ENCODE measurements around the gene CACFD1. TPM values are rescaled to one million over a fixed set of nuclear protein-coding genes. Genes with fewer than 3 reads are reported as not detected.

The CACFD1 gene
- total and polyA plus RNA-seq, 2 of the 13 experiments (the other 11 are each of a cell fraction or from before 2014, with no cell fraction given) = 13.8 to 14.6 TPM

DNA sequence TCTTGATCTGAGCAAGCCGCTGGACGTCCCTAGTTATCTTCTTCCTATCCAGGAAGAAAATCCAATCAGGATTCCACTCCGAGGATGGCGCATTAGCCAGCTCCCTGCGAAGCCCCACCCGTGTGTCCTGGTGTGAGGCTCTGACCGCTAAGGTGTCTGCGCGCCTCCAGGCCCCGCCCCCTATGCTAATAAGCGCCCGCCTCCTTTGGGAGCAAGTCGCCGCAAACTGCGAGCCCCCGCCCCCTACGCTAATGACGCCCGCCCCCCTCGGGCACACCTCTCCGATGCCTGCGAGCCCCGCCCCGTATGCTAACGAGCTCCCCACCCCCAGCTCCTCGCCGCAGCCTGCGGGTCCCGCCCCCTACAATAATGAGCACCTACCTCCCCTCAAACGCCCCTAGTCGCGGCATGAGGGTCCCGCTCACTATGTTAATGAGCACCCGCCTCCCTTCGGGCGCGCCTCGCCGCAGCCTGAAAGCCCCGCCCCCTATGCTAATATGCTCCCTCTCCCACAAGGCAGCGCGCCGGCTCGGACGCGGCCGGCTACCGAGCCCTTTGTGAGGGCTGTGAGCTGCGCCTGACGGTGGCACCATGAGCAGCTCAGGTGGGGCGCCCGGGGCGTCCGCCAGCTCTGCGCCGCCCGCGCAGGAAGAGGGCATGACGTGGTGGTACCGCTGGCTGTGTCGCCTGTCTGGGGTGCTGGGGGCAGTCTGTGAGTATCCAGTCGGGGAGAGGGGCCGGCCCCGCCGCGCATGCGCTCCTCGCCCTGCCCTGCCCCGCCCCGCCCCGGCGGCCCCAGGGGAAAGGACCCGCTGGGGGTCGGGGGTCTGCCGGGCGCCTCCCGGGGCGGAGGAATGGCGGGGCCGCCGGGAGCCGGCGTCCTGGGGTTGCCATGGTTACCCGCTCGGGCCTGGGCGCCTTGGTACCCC, at the start of gene CACFD1 (continued):
- TF ChIP-seq ZC3H4 (CRISPR knock-in tag; IDR thresholded peaks at IDR 0.05; ENCODE audit: borderline replicate concordance) (no peak), KAT7 (CRISPR knock-in tag; IDR thresholded peaks at IDR 0.05; ENCODE audit: borderline replicate concordance) (no peak), SMC3 (IDR thresholded peaks at IDR 0.05; ENCODE audit: low read length) (no peak), SRF (IDR thresholded peaks at IDR 0.05; ENCODE audit: low read depth, low read length) (no peak), ZNF382 (CRISPR knock-in tag; IDR thresholded peaks at IDR 0.05; ENCODE audit: borderline replicate concordance) (no peak), SNRNP70 (IDR thresholded peaks at IDR 0.05; ENCODE audit: low read depth, low read length) (no peak), ZNF232 (CRISPR knock-in tag; IDR thresholded peaks at IDR 0.05; ENCODE audit: borderline replicate concordance) (no peak), ZBTB20 (CRISPR knock-in tag; IDR thresholded peaks at IDR 0.05; ENCODE audit: borderline replicate concordance, low read depth) (no peak), GATAD1 (CRISPR knock-in tag; IDR thresholded peaks at IDR 0.05) (no peak), SMAD9 (CRISPR knock-in tag; IDR thresholded peaks at IDR 0.05) (no peak), JARID2 (CRISPR knock-in tag; IDR thresholded peaks at IDR 0.05; ENCODE audit: insufficient replicate concordance) (no peak), NFIB (CRISPR knock-in tag; IDR thresholded peaks at IDR 0.05; ENCODE audit: borderline replicate concordance) (no peak), MZF1 (CRISPR knock-in tag; IDR thresholded peaks at IDR 0.05; ENCODE audit: borderline replicate concordance) (no peak), XRCC5 (optimal IDR thresholded peaks at IDR 0.05; ENCODE audit: low read length) (no peak), ZNF24 (IDR thresholded peaks at IDR 0.05) (no peak)
- TF ChIP-seq, protein P1, sequence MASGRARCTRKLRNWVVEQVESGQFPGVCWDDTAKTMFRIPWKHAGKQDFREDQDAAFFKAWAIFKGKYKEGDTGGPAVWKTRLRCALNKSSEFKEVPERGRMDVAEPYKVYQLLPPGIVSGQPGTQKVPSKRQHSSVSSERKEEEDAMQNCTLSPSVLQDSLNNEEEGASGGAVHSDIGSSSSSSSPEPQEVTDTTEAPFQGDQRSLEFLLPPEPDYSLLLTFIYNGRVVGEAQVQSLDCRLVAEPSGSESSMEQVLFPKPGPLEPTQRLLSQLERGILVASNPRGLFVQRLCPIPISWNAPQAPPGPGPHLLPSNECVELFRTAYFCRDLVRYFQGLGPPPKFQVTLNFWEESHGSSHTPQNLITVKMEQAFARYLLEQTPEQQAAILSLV (CRISPR knock-in tag; IDR thresholded peaks at IDR 0.05; ENCODE audit: borderline replicate concordance) = no peak
- TF ChIP-seq, protein P2, sequence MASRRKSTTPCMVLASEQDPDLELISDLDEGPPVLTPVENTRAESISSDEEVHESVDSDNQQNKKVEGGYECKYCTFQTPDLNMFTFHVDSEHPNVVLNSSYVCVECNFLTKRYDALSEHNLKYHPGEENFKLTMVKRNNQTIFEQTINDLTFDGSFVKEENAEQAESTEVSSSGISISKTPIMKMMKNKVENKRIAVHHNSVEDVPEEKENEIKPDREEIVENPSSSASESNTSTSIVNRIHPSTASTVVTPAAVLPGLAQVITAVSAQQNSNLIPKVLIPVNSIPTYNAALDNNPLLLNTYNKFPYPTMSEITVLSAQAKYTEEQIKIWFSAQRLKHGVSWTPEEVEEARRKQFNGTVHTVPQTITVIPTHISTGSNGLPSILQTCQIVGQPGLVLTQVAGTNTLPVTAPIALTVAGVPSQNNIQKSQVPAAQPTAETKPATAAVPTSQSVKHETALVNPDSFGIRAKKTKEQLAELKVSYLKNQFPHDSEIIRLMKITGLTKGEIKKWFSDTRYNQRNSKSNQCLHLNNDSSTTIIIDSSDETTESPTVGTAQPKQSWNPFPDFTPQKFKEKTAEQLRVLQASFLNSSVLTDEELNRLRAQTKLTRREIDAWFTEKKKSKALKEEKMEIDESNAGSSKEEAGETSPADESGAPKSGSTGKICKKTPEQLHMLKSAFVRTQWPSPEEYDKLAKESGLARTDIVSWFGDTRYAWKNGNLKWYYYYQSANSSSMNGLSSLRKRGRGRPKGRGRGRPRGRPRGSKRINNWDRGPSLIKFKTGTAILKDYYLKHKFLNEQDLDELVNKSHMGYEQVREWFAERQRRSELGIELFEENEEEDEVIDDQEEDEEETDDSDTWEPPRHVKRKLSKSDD (CRISPR knock-in tag; IDR thresholded peaks at IDR 0.05; ENCODE audit: low read depth) = no peak
- TF ChIP-seq, protein P3, sequence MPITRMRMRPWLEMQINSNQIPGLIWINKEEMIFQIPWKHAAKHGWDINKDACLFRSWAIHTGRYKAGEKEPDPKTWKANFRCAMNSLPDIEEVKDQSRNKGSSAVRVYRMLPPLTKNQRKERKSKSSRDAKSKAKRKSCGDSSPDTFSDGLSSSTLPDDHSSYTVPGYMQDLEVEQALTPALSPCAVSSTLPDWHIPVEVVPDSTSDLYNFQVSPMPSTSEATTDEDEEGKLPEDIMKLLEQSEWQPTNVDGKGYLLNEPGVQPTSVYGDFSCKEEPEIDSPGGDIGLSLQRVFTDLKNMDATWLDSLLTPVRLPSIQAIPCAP (CRISPR knock-in tag; IDR thresholded peaks at IDR 0.05; ENCODE audit: low read depth) = no peak
- TF ChIP-seq, protein P4, sequence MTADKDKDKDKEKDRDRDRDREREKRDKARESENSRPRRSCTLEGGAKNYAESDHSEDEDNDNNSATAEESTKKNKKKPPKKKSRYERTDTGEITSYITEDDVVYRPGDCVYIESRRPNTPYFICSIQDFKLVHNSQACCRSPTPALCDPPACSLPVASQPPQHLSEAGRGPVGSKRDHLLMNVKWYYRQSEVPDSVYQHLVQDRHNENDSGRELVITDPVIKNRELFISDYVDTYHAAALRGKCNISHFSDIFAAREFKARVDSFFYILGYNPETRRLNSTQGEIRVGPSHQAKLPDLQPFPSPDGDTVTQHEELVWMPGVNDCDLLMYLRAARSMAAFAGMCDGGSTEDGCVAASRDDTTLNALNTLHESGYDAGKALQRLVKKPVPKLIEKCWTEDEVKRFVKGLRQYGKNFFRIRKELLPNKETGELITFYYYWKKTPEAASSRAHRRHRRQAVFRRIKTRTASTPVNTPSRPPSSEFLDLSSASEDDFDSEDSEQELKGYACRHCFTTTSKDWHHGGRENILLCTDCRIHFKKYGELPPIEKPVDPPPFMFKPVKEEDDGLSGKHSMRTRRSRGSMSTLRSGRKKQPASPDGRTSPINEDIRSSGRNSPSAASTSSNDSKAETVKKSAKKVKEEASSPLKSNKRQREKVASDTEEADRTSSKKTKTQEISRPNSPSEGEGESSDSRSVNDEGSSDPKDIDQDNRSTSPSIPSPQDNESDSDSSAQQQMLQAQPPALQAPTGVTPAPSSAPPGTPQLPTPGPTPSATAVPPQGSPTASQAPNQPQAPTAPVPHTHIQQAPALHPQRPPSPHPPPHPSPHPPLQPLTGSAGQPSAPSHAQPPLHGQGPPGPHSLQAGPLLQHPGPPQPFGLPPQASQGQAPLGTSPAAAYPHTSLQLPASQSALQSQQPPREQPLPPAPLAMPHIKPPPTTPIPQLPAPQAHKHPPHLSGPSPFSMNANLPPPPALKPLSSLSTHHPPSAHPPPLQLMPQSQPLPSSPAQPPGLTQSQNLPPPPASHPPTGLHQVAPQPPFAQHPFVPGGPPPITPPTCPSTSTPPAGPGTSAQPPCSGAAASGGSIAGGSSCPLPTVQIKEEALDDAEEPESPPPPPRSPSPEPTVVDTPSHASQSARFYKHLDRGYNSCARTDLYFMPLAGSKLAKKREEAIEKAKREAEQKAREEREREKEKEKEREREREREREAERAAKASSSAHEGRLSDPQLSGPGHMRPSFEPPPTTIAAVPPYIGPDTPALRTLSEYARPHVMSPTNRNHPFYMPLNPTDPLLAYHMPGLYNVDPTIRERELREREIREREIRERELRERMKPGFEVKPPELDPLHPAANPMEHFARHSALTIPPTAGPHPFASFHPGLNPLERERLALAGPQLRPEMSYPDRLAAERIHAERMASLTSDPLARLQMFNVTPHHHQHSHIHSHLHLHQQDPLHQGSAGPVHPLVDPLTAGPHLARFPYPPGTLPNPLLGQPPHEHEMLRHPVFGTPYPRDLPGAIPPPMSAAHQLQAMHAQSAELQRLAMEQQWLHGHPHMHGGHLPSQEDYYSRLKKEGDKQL (CRISPR knock-in tag; IDR thresholded peaks at IDR 0.05; ENCODE audit: low read depth) = no peak

Data from HepG2 (cell line).